GM21526 (cell line): ENCODE results near the gene HEMK1.

ENCODE experiments used
- ATAC-seq: cut with Tn5 transposase; IDR thresholded peaks from one replicate; pipeline ENCODE4 v1.9.1; 2021; ENCODE audit warnings: moderate library complexity; ENCODE audit not compliant: unreplicated experiment, low FRiP score

HEMK1 gene

GRCh38 chr3:50572801-50573371 is 3.6 kb downstream of the HEMK1 start:
- ATAC-seq, result no peak

GRCh38 chr3:50573566-50574443 is 4.5 kb downstream of the HEMK1 start:
- ATAC-seq, result no peak

GRCh38 chr3:50574444-50574831 is 5.1 kb downstream of the HEMK1 start:
- no peak for ATAC-seq

GRCh38 chr3:50575372-50575771 is 6.0 kb downstream of the HEMK1 start:
- no peak for ATAC-seq

GRCh38 chr3:50577348-50577747 is 8.0 kb downstream of the HEMK1 start:
- ATAC-seq, result no peak

GRCh38 chr3:50580683-50581458 is 11.5 kb downstream of the HEMK1 start:
- ATAC-seq, result no peak

- ATAC-seq, result no peak
These were observed 12.1 kb downstream of the HEMK1 start for GRCh38 chr3:50581459-50581842.

GRCh38 chr3:50582083-50582482 is 12.8 kb downstream of the HEMK1 start:
- no peak for ATAC-seq

- no peak for ATAC-seq
These were observed 14.6 kb downstream of the HEMK1 start for GRCh38 chr3:50583897-50584296.

GRCh38 chr3:50584391-50584790 is 15.1 kb downstream of the HEMK1 start:
- ATAC-seq, result no peak

GRCh38 chr3:50585919-50586762 is 16.8 kb downstream of the HEMK1 start:
- no peak for ATAC-seq

- ATAC-seq, result no peak
These were observed 17.4 kb downstream of the HEMK1 start for GRCh38 chr3:50586763-50587070.

GRCh38 chr3:50587373-50587772 is 18.1 kb downstream of the HEMK1 start:
- no peak for ATAC-seq

GRCh38 chr3:50587806-50588758 is 18.8 kb downstream of the HEMK1 start:
- no peak for ATAC-seq

- ATAC-seq, result no peak
These were observed 19.6 kb downstream of the HEMK1 start for GRCh38 chr3:50588759-50589433.

- ATAC-seq, result peak; percentile 7
These were observed 21.9 kb downstream of the HEMK1 start for GRCh38 chr3:50591196-50591741.

- ATAC-seq, result no peak
These were observed 23.2 kb downstream of the HEMK1 start for GRCh38 chr3:50592568-50592967.

- no peak for ATAC-seq
These were observed 25.0 kb downstream of the HEMK1 start for GRCh38 chr3:50594253-50594785.
